Middle frontal gyrus (tissue), 1 donor: ENCODE measurements around the gene RLBP1.
A peak's percentile ranks its signal among the peaks of the same experiment; 100 is the strongest.

Experiments
- DNase-seq: peaks from one replicate; pipeline ENCODE4 v3.0.0-alpha.2; 2015; ENCODE audit warnings: low spot score; ENCODE audit errors: extremely low spot score

RLBP1 gene

GRCh38 chr15:89206908-89207331, 14.5 kb downstream of the RLBP1 start:
- peak; percentile 67 for DNase-seq

- DNase-seq: no peak
Observed at GRCh38 chr15:89205991-89206585, 15.3 kb downstream of the RLBP1 start.

DNA sequence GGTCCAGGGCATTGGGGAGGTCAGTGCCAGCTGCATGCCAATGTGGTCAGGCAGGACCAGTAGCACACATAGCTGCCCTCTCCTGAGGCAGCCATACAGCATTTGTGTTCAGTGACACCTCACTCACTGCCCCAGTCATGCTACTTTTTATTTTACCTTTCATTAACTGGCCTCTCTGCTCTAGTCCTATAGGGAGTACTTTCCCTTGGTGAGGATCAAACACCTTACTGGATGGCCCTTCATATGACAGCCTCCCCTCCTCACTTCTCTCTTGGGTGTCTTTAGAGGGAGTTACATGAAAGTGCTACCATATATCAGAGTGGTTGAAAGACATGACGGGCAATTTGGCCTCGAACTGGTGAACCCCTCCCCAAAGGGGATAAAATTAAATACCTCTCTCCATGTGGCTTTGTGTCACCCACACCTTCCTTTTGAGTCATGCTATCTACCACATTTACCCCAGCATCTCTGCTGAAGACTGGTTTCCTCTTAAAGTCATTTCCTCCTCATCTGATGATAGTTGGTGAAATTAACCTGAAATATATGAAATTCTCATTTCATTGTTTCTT, 17.6 kb downstream of the RLBP1 start:
- no peak for DNase-seq

DNA sequence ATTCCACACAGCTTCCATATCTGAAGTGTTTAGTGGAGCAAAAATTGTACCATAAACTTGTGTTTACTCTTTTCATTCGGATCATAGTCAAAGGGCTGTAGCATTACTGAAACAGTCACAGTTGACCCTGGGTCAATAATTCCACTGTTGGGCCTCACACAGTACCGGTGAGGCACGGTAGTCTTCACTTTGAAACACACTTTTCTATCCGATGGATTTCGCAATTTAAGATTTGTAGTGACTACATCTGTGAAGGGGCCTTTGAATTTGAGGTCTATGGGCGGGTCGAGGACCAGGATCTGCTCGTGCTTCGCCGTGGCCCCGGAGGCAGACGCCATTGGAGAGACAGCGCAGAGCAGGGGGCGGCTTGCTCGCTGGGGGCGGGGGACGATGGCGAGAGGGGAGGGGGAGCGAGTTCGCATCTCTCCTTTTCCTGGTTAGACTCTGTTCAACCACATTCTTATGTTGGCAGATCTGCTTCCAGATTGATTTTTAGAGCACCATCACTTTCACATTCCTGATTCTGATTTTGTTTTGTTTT, 19.8 kb downstream of the RLBP1 start:
- DNase-seq: no peak

DNA sequence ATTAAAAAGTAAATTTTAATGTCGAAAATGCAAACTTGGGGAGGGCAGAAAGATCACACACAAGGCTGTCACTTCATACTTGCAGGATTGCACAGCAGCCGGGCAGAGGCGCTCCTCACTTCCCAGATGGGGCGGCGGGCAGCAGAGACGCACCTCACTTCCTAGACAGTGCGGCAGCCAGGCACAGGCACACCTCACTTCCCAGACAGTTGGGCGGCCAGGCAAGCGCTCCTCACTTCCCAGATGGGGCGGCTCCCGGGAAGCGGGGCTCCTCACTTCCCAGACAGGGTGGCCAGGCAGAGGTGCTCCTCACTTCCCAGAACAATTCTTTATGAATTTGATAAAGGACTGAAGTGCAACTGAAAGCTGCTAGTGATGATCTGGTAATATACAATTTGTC, 21.2 kb downstream of the RLBP1 start:
- no peak for DNase-seq

DNA sequence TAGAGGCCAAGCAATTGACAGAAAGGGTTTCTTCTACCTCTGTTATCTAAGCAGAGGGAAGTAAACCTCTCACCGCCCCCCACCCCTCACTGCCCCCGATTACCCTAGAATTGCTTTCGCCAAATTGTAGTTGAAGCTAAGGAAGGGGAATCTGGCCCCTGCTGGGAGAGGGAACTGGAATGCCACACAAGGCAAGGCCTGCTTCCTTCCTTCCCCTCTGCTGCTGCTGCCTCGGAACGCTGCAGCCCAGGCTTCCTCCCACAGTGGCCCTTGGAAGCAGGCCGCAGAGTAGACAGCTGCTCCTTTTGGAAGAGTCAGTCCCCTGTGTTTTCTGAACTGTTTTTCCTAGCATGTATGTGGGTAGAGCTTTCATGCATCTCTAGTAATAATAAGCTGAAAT, 21.6 kb downstream of the RLBP1 start:
- DNase-seq: no peak

GRCh38 chr15:89198934-89199333, 22.4 kb downstream of the RLBP1 start:
- peak; percentile 60 for DNase-seq

- DNase-seq: no peak
Observed at GRCh38 chr15:89198196-89198595, 23.2 kb downstream of the RLBP1 start.

DNA sequence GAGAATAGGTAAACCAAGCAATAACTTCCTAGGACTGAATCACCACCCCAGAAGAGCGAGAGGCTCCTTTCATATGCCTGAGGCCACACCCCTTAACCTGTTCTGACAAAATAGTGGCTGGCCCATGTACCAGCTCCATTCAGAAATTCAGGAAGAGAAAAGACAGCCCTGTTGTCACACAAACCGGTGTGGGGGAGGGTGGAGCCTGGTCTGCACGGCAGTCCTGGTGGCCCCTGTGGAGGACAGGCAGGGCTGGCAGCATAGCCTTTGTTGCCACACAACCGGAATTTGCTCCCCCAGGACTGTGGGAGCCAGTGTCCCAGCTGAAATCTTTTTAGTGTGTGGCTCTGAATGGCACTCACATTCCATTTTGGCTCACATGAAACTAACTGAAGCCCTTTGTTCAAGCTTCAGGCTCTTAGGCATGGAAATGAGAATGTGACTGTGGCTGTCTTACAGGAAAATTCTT, 23.8 kb downstream of the RLBP1 start:
- DNase-seq: peak; percentile 66

- no peak for DNase-seq
Observed at GRCh38 chr15:89196994-89197393, 24.4 kb downstream of the RLBP1 start.

GRCh38 chr15:89196241-89196640, 25.1 kb downstream of the RLBP1 start:
- DNase-seq: no peak

DNA sequence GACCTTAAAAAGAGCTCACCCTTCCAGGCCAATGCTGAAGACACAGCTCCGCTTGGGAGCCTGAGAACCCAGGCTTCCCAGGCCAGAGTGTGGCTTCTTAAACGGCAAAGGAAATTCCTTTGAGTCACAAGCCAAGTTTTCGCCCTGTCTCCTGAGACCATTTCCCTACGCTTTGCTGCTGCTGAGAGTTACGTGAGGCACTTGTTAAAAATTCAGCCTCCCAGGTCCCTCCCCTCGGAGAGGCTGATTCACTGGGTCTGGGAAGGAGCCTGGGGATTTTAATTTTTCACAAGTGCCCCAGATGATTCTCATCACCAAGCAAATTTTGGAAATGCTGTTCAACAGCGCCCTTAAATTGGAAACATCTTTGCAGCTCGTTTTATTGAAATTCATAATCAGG, 25.5 kb downstream of the RLBP1 start:
- DNase-seq: no peak

GRCh38 chr15:89194608-89195007, 26.8 kb downstream of the RLBP1 start:
- no peak for DNase-seq

DNA sequence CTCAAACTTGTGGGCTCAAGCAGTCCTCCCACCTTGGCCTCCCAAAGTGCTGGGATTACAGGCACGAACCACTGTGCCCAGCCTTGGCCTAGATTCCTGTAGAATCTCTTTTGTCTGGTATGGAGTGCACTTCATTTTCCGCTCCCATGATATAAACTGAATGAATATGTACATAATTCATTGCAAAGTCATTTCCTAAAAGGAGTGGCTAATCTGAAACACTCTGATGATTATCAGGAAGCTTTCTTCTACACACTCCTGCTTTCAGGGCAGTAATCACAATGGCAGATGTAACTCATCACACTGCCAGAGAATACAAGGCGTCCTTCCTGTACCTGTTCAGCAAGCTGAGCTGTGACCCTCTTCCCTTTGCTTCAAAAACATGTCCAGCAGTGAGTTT, 28.6 kb downstream of the RLBP1 start:
- no peak for DNase-seq

DNA sequence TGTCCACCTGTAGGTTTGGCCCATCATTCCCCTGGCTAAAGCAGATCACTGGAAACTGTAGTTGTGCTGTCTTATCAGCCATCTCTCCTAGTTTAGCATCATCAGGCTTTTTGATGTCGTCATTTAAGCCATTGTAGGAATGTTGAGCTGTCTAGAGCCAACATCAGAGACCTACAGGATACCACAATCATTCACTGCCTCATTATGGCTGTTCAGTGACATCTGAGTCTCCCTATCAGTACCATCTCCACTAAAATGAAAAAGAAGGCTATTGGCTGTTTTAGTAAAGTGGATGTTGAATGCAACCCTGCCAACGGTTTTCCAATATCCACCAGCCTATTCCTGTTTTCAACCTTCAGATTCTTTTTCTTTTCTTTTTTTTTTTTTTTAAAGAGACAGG, 29.2 kb downstream of the RLBP1 start:
- DNase-seq: no peak

- no peak for DNase-seq
Observed at GRCh38 chr15:89187986-89188514, 33.3 kb downstream of the RLBP1 start.

- no peak for DNase-seq
Observed at GRCh38 chr15:89187301-89187985, 33.9 kb downstream of the RLBP1 start.

DNA sequence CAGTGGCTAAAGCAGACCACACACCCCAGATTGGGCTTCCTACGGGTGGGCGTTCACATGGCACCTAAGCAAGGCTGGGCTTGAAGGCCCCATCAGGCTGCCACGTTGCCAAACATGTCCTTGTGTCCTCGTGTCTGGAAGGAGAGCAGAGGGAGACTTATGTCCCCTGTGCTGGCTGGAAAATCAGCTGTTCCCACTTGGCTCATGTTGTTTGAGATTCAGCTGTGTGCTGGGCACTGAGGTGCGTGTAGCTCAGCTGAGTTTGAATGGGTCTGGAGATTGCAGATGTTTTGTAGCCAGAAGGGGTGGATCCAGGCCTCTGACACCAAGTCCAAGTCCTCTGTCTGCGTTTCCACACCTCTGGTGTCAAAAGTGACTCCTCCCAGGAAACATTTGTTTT, 34.6 kb downstream of the RLBP1 start:
- DNase-seq: no peak

DNA sequence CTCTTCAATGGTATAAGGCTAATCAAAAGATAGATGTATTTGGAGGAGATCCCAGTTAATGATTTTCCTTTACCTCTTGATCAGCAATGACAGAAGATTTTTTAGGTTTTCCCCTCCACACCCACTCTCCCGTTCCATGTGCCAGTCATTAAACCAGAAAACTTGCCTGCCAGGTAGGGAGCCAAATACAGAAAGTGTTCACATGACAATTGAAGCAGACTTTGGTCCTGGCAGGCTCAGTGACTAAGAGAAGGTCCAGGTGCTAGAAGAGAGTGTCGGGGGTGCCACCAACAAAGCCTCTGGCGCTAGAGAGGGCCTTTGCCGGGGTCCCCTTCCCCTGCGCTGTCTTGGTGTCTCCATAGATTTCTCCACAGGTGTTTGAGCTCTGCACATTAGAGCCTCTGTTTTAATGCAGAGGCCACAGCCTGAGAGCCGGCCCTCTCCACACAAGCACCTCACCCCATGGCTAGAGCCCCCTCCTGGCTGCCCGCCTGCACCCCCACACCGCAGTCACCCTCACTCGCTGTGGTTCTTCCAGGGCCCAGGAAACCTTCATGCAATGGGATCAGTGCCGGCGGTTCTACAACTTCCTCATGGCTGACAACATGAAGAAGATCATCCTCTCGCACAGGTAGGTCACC, 36.4 kb downstream of the RLBP1 start:
- DNase-seq: no peak

DNA sequence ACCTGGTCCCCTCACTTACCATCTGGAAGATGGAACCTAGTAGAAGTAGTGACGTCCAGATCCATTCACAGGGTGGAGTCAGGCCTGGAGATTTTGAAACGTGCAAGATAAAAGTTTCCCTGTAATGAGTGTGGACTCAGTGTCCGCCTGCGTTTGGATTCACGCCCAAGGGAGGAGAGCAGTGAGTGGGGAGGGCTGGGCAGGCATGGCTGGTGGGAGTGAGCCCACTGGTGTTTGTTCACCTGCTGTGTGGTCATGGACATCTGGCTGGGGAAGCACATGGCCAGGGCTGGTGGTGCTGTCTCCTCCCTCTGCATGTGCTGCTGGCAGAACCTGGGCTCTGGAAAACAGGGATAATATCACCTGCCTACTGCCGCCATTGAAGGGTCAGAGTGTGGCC, 37.0 kb downstream of the RLBP1 start:
- DNase-seq: no peak

- no peak for DNase-seq
Observed at GRCh38 chr15:89179966-89180875, 41.2 kb downstream of the RLBP1 start.
